Activated CD8-positive, alpha-beta memory T cell treated with anti-CD3 and anti-CD28 coated beads, Interleukin-2, amount 50 U/mL, for 24 hours (primary cell): ENCODE measurements around the gene SLC8B1.

Source experiments
- DNase-seq: peaks from one replicate; pipeline ENCODE4 v3.0.0-alpha.2; 2020; ENCODE audit errors: extremely low read depth

Gene SLC8B1

DNA sequence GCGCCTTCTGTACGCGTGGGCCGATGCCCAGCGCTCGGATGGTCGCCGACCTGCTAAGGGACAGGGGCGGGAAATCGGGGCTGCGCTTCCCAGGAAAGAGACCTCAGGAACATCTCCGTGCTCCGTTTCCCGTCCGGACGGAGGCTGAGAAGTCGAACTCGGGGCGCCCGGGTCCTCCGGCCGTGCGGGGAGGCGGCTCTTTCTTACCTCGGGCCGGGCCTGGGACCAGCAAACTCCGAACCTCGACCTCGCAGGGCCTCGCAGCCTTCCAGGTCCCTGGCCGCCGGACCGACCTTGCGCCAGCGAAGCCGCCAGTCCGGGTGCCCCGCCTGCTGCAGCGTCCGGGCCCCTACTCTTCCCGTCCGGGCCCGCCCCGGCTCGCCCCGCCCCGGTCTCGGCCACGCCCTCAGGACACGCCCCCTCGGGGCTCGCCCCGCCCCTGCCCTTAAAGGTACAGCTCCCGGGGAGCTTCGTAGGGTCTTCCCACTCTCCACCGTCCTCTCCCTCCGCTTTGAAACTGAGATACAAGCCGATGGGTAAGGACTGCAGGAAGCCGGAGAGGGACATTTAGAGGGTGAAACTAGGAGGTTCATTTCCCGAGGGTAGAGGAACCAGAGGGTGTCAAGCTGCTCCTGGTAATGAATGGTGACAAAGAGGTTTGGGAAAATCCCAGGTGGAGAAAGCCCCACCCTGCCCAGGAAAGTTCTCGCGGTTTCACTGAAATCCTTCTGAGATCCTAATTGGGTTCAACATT lies at the start of gene SLC8B1:
Gene SLC8B1, minus strand, starts transcription at position 324 of the 754 bp plus-strand sequence. CDS start 2,231 bp downstream, outside the sequence.
- DNase-seq = peak; percentile 63

DNA sequence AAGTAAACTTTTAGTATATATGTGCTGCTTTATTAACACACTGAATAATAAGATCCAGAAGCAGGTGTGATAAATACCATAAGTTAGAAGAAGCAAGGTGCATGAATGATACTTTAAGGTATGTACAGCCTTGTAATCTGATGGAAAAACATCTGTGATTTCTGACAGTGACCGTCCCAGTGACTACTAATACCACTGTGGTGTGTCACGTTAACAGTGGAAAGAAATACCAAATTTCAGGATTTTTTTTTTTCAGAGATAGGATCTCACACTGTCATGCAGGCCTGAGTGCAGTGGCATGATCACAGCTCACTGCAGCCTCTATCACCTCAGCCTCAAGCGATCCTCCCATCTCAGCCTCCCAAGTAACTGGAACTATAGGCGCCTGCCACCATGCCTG lies 47.3 kb upstream of the SLC8B1 start:
- DNase-seq = no peak

- no peak for DNase-seq
Measured at GRCh38 chr12:113381220-113381619, 46.3 kb upstream of the SLC8B1 start.

GRCh38 chr12:113378291-113378690 lies 43.4 kb upstream of the SLC8B1 start:
- no peak for DNase-seq

- no peak for DNase-seq
Measured at GRCh38 chr12:113374823-113375428, 40.0 kb upstream of the SLC8B1 start.

DNA sequence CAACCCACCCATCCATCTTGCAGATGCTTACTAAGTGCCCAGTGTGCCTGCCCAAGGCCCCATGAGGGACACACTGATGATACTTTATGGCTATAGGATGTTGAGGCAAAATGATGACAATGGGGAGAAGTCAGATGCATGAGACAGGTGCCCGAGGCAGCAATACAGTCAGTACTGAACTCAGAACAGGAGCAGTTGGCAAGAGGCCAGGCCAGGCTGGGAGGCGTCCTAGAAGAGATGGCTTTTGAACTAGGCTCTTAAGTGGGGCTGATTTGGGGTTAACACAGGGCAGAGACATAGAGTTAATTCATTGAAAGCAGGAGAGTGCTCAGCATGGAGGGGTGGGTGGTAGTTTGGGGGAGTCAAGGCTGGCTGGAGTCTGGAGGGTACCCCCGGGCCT lies 39.1 kb upstream of the SLC8B1 start:
- no peak for DNase-seq

GRCh38 chr12:113373440-113373839 lies 38.5 kb upstream of the SLC8B1 start:
- DNase-seq = no peak

DNA sequence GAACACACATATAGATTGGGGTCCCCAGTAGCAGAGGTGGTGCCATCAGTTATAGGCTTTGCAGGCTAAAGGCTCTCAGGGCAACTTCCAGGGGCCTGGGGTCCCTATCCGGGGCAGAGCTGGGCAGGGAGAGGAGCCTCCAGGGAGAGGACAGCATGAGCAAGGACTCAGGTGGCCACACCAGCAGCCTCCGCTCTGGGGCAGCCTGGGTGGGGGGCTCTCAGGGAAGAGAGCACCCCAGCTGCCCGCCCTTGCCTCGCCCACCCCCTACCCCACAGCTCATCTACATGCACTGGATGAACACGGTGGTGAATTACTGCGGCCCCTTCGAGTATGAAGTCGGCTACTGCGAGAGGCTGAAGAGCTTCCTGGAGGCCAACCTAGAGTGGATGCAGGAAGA lies 37.5 kb upstream of the SLC8B1 start:
- DNase-seq = no peak

- no peak for DNase-seq
Measured at GRCh38 chr12:113371808-113372207, 36.9 kb upstream of the SLC8B1 start.

GRCh38 chr12:113370923-113371682 lies 36.2 kb upstream of the SLC8B1 start:
- no peak for DNase-seq

- no peak for DNase-seq
Measured at GRCh38 chr12:113369391-113369985, 34.6 kb upstream of the SLC8B1 start.

- no peak for DNase-seq
Measured at GRCh38 chr12:113368331-113368730, 33.4 kb upstream of the SLC8B1 start.

DNA sequence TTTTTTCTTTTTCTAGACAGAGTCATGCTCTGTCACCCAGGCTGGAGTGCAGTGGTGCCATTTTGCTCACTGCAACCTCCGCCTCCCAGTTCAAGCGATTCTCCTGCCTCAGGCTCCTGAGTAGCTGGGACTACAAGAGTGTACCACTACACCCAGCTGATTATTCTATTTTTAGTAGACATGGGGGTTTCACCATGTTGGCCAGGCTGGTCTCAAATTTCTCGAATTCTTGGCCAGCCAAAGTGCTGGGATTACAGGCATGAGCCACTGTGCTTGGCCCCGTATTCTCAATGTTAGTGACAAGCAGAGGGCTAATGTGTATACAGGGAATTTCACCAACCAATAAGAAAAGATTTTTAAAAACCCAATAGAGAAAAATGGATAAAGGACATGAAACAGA lies 31.9 kb upstream of the SLC8B1 start:
- DNase-seq = no peak

DNA sequence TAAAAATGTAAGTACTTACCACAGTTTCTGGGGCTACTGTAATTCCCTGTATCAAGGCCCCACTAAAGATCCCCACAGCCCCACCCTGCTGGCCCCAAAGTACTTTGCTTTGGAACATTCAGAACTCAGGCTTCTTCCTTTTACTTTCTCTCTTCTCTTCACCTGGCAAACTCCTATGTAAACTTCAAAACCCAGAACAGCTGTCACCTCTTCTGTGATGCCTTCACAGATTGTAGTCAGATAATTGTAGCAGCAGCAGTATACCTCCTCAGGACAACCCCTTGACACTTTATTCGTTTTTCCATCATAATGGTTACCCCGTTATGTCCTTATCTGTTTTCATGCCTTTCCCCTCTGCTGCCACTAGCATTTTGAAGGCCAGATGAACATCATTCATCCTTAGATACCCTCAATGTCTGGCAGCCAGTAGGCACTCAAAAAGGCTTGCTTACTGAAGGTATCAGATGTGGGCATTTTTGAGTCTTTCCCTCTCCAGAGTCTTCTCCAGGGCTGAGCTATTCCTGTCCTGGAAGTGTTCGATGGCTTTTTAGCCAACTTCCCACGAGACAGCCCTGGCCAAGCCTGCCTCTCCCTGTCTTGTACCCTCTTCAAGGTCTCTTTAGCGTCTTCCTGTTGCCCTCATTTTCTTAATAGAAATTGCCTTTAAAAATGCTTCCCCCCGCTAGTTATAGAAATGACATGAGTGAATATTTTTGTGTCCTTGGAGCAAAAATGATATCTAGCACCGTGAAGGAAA lies 30.9 kb upstream of the SLC8B1 start:
- no peak for DNase-seq

- no peak for DNase-seq
Measured at GRCh38 chr12:113364698-113365097, 29.8 kb upstream of the SLC8B1 start.

- DNase-seq = no peak
Measured at GRCh38 chr12:113361574-113362370, 26.9 kb upstream of the SLC8B1 start.

DNA sequence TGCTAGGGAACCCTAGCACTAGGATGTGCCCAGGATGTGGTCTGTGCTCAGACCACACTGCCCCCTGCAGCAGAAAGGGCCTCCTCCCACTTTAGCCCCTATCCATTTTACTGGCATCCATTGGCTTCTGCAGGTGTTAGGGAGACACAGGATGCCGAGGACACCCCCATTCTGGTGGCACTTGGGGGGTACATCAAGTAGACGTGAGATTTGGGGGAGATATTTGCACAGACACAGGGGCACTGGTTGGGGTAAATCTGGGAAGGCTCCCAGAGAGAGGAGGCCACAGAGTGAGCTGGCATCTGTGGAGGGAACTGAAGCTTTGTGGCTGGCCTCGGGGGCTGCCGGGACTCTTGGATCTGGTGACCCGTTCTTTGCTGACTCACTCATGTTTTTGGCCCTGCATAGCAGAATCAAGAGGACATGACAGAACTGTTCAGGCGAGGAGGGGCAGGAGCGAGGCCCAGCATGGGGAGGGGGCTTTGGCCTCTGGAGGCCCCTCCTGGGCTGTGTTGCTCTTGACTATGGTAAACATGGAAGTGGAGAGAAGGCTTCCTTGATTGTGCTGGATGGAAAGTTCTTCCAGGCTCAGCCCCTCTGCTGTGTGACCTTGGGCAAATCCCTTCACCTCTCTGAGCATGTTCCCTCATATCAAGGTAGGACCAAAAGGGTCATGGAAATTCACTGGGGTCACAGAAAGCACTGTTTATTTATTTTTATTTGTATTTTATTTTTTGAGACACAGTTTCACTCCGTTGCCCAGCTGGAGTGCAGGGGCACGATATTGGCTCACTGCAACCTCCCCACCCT lies 25.2 kb upstream of the SLC8B1 start:
- DNase-seq = no peak

DNA sequence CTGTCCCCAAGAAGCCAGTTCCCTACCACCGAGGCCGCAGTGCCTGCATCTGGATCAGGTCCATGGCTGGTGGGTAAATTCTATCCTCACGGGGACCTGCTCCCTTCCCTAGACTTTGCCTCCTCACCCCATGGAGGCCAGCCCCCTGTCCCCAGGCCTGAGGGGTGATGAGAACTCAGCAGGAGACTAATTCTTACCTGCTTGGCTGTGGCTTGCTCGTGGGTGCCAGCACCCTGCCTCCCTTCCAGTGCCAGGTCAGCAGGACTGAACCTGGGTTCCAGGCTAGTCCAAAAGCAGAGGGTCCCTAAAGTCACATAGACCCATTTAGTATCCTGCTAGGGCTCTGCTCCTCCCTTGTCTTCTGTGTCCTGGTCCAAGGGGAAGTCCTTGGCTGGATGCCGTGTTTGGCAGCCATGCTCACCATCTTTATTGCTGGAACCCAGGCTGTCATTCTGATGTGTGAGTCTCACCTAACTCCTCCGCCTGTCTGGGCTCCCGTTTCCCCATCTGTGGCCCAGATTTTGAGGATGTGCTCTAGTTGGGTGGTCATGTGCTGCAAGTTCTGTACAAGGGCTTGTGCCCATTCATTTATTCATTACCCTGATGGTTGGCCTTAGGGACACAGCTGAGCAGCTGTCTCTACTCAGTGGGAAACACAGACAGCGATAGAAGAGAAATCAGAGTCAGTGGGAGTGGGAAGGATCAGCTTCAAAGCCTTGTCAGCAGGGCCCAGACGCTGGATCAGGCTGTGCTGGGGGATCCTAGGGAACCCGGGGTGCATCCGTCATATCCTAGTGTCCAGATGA lies 24.4 kb upstream of the SLC8B1 start:
- no peak for DNase-seq
